Measurements from ENCODE around the gene OR10J4.
"Not testable (repeated sequence)": the region's sequence is repeated elsewhere in the genome, so short reads cannot be mapped to it uniquely, and the experiment has no call there.

The OR10J4 gene

GRCh38 chr1:159431904-159432303 is at the start of gene OR10J4:
Gene OR10J4, plus strand, starts transcription at chr1:159432204.
- DNase-seq: no peak

GRCh38 chr1:159406821-159407220 is 25.2 kb upstream of the OR10J4 start:
- no peak for DNase-seq

GRCh38 chr1:159408862-159409400 is 23.1 kb upstream of the OR10J4 start:
- no peak for DNase-seq

DNA sequence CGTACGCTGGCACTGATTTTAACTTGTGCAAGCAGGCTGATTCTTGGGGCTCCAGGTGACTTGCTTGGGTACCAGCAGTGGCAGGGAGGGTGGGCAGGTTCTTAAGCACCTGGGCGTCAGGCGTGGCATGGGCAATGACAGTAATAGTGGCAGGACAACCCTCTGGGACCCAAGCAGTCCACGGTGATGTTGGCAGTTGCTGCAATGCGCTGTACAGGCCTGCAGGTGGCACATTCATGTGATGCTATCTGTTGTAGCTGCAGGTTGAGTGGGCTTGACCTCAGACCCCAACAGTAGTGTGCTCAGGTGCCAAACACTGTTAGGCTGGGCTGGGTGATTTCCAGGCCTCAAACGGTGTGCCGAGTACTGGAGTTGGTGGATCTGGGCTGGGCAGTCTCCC is 10.2 kb upstream of the OR10J4 start:
- DNase-seq: no peak

DNA sequence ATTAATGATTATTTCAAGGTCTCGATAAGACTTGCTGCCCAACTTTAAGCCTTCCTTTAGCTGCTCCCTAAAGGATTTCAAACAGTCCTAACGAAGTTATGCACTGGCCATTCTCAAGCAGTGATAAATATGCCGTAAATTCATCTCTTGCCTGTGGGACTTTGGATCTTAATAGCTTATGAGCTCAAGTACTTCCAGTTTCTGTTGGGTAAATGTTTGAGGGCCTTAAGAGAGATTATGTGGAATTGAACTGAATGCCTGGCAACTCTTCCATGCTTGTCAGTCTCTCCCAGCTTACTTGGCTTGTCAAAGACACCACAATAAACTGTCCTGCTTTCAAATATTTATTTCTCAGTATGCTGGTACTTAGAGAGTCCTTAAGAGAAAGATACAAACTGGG is 3.5 kb upstream of the OR10J4 start:
- DNase-seq: no peak

DNA sequence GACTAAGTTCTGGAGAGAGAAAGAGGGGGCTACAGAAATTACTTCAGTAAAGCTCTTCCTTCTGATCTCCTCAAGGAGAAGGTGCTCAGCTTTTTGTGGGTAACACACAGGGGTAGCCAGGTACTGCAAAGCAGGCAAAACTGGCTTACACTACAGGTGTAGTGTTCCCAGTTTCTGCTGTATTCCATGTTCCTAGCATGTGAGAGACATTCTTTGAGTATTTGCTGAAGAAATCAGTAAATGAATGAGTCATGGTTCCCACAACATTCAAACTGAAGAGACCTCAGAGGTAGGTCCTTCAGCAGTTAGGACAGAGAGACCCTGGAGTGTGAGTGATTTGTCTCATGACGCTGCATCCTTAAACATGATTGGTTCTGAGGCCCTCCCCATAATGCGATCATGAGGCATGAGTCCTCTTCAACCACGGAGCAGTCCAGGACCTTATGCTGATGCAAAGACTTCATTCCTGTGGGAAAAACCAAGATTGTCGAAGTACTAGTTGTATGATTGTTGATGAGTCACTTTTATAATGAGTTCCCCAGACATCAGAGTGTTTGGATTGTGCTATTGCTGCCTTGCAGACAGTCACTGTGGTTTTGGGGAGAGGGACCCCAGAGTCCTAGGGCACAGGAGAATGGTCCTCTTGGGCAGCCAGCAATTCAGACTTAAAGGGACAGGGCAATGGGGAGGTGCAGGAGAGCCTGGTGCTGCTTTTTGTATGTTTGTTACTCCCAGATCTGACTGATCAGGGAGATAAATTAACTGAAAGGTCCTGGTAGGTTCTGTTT is 2.7 kb upstream of the OR10J4 start:
- no peak for DNase-seq

GRCh38 chr1:159430985-159431384 is 1.0 kb upstream of the OR10J4 start:
- DNase-seq: no peak

GRCh38 chr1:159436469-159436868 is 4.5 kb downstream of the OR10J4 start:
- DNase-seq: no peak

GRCh38 chr1:159439422-159439821 is 7.4 kb downstream of the OR10J4 start, which contains the start of gene OR10J1:
Gene OR10J1, plus strand, starts transcription at chr1:159439722. Its CDS starts 70 bp downstream, at chr1:159439792.
- DNase-seq: no peak

- DNase-seq: no peak
These were observed 9.4 kb downstream of the OR10J4 start for GRCh38 chr1:159441360-159441759.

- no peak for DNase-seq
These were observed 10.4 kb downstream of the OR10J4 start for GRCh38 chr1:159442428-159442827.

DNA sequence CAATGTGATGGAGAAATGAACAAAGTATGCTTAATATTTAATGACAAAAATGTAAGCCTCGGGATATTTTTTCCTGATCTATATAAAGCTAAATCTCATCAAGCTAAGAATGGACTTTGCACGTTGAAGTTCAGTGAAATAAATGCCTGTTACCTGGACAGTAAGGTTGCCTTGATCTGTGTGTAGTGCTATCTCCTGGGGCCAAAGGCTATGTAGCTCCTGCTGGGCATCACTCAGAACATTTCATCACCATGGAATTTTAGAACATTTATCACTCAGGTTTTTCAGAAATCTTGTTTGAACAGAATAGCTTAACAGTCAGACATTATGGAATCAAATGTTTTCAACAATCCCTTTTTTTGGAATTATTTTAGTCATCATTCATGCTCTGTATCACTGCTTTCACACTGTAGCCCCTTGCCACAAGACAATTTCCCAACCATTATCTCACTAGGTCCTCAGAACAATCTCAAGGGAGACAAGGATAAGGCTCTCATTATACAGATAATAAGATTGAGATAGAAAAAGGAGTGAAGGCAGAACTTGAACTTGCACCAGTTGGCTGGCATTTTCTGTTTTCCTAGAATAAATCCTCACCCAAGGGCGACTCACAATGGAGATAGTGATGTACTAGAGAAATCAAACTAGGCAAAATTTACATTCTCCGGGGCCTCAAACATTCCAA is 11.2 kb downstream of the OR10J4 start:
- no peak for DNase-seq

DNA sequence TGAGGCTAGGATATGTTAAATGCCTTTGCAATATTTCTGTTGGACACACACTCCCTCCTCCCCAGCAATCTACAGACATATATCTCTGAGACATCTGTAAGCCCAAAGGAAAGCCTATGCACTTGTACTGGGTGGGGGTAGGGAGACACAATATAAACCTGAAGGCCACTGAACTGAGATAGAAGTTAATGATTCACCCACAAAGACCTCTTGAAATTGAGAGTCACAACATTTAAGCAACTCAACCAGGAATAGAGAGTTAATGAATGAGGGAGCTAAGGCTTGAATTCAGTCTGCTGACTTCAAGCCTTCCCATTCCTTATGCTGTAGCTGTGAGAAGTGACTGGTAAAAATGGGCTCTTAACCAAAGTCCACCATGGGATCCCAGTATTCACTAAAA is 12.5 kb downstream of the OR10J4 start:
- DNase-seq: no peak

DNA sequence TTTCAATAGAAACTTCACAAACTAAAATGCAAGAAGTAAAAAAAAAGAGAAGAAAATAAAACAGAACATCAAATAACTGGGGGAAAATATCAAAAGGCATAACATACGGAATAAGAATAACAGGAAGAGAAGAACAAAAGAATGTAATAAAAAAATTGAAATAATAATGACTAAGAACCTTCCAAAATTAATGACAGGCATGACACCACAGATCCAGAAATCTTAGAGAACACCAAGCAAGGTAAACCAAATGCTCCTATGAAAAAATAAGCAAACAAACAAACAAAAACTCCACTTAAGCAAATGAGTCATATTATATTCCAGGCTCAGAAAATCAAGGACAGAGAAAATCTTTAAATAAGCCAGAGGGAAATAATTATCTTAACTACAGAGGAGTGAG is 16.2 kb downstream of the OR10J4 start:
- DNase-seq: no peak

- DNase-seq: not testable (repeated sequence)
These were observed 17.6 kb downstream of the OR10J4 start for GRCh38 chr1:159449605-159450004.

- DNase-seq: no peak
These were observed 27.5 kb downstream of the OR10J4 start for GRCh38 chr1:159459551-159459950.

GRCh38 chr1:159465191-159465603 is 33.2 kb downstream of the OR10J4 start:
- DNase-seq: no peak

- no peak for DNase-seq
These were observed 36.3 kb downstream of the OR10J4 start for GRCh38 chr1:159468321-159468720.

- no peak for DNase-seq
These were observed 38.0 kb downstream of the OR10J4 start for GRCh38 chr1:159469921-159470533.

DNA sequence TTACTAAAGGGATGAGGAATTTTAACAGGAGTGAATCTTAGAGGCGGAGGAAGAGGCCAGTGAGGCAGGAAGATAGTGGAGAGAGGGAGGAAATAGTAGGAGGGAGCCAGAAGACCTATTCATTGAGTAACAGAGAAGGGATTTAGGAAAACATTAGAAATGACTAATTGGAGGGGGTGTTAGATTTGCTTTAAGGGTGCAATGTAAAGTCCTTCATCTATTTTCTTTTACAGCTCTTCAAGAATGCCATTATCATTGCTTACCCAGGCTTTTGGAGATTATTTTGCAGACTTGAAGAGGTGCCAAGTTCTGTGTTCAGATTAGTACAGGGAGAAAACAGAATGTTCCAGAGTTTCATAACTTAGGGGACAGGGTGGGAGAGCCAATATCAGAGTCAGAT is 41.3 kb downstream of the OR10J4 start:
- no peak for DNase-seq

DNA sequence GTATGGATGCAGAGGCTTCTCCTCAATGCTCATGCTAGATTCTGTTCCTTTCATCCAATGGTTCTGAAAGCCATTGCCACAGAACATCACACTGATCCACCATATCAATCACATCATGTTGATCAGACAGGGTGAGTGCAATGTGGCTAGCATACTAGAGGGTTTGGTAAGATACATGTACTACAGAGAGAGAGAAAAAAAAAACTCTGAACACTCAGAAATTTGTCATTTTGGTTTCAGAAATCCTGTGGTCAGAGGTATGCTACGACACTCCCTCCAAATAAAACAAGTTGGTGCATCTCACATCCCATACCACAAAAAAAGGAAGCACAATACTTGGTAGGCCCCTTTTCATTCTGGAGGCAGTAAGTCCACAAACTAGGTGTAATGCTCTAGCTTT is 42.9 kb downstream of the OR10J4 start:
- DNase-seq: no peak

Data from NCI-H1105 (cell line).